Left cardiac atrium (tissue), 4 donors: ENCODE data around the gene PPCS. TPM values are rescaled to one million over a fixed set of nuclear protein-coding genes. Genes with fewer than 3 reads are reported as not detected.
A peak's percentile ranks its signal among the peaks of the same experiment; 100 is the strongest.

Experiments used
- ATAC-seq, 2 donors: fragments of 200-7000 bp; cut with Tn5 transposase; one replicate each; pipeline ENCODE4 v1.9.1; 2020; ENCODE audit warnings: mild to moderate bottlenecking in 2 of 2, moderate library complexity in 2 of 2
- DNase-seq: peaks from one replicate; pipeline ENCODE4 v3.0.0-alpha.2; 2020
- intact Hi-C, 2 donors: fragments of 100-400 bp; cut with DNase I; formaldehyde crosslinking; loops; one replicate each; pipeline versions ENCODE4 v1.14.1 to v1.15.1; 2022 to 2023
- long read RNA-seq: library from polyadenylated mRNA; unstranded; transcript quantifications from one replicate; pipeline ENCODE4 v2.0.0, GENCODE V29; 2021
- total RNA-seq, 2 donors: library from RNA; stranded (reverse); fragmentation: NEBNext Ultra II Directional; extraction: Animal tissue kit (Norgen Biotek cat#: 25700); gene quantifications; one replicate each; pipeline ENCODE4 v1.2.1, GENCODE V29; 2021
- donor health status: DM: no; HTN: yes; CAD: no.
- donor health status: DM: no; HTN: yes; CAD: no; lungs with severe emphysema.
- donor health status: DM: yes; HTN: yes; CAD: no.
- donor health status: Dilated cardiomyopathy.

PPCS gene
- total RNA-seq = 10 to 100 TPM; 33.5 to 36.8 TPM
- long read RNA-seq, transcript PPCS-203 (3 exons, 1,431 nt) = major isoform, 34 of 43 reads
- long read RNA-seq, partial matches to known transcripts = 0 of 43 reads
- long read RNA-seq, other reads (novel, unspliced or antisense) = 4 of 43 reads

GRCh38 chr1:42456010-42456753, at the start of gene PPCS, which contains the start of gene ZMYND12:
PPCS (plus strand) TSS chr1:42456543; CDS start chr1:42456566, 23 bp downstream.
ZMYND12 (minus strand) TSS chr1:42456022; CDS start chr1:42455997, 25 bp downstream.
- intact Hi-C loops = loop anchor here in 1 of 2 donors (10.0 kb wide), 1 partner anchor 121 kb away; the partner anchor contains the start of gene FOXJ3
- ATAC-seq (peak; percentile 95 to 98), DNase-seq (peak; percentile 90)

GRCh38 chr1:42414551-42415496, 41.5 kb upstream of the PPCS start:
- intact Hi-C loops = no loop called here
- no peak for ATAC-seq
- no peak for DNase-seq

- ATAC-seq = no peak
- intact Hi-C loops = no loop called here
- no peak for DNase-seq
Observed at GRCh38 chr1:42417166-42417565, 39.2 kb upstream of the PPCS start.

- no peak for DNase-seq
- intact Hi-C loops = no loop called here
- no peak for ATAC-seq
Observed at GRCh38 chr1:42418516-42418915, 37.8 kb upstream of the PPCS start.

GRCh38 chr1:42419126-42419821, 37.1 kb upstream of the PPCS start:
- intact Hi-C loops = no loop called here
- ATAC-seq = peak; percentile 75 to 83
- DNase-seq = peak; percentile 73

- no peak for DNase-seq
- no peak for ATAC-seq
- intact Hi-C loops = no loop called here
Observed at GRCh38 chr1:42420121-42420520, 36.2 kb upstream of the PPCS start.

GRCh38 chr1:42420911-42421585, 35.3 kb upstream of the PPCS start:
- ATAC-seq (peak; percentile 64 to 70), DNase-seq (peak; percentile 65)
- intact Hi-C loops = no loop called here

GRCh38 chr1:42422737-42423136, 33.6 kb upstream of the PPCS start:
- ATAC-seq (no peak), DNase-seq (no peak)
- intact Hi-C loops = no loop called here

- ATAC-seq (no peak), DNase-seq (no peak)
- intact Hi-C loops = no loop called here
Observed at GRCh38 chr1:42423681-42424080, 32.7 kb upstream of the PPCS start.

- intact Hi-C loops = no loop called here
- no peak for ATAC-seq
- no peak for DNase-seq
Observed at GRCh38 chr1:42424201-42424600, 32.1 kb upstream of the PPCS start.

GRCh38 chr1:42427240-42427639, 29.1 kb upstream of the PPCS start:
- no peak for DNase-seq
- no peak for ATAC-seq
- intact Hi-C loops = no loop called here

GRCh38 chr1:42429603-42430002, 26.7 kb upstream of the PPCS start:
- DNase-seq = no peak
- ATAC-seq = no peak
- intact Hi-C loops = no loop called here

GRCh38 chr1:42430286-42431135, 25.8 kb upstream of the PPCS start:
- intact Hi-C loops = no loop called here
- ATAC-seq = no peak

GRCh38 chr1:42431514-42431913, 24.8 kb upstream of the PPCS start:
- intact Hi-C loops = no loop called here

More at GRCh38 chr1:42430286-42431135, 25.8 kb upstream of the PPCS start:
- no peak for DNase-seq

GRCh38 chr1:42432714-42433113, 23.6 kb upstream of the PPCS start:
- DNase-seq (no peak), ATAC-seq (no peak)
- intact Hi-C loops = no loop called here

More at GRCh38 chr1:42431514-42431913, 24.8 kb upstream of the PPCS start:
- no peak for ATAC-seq
- no peak for DNase-seq

GRCh38 chr1:42433369-42433768, 23.0 kb upstream of the PPCS start:
- no peak for ATAC-seq
- DNase-seq = no peak
- intact Hi-C loops = no loop called here

- intact Hi-C loops = no loop called here
- DNase-seq (no peak), ATAC-seq (no peak)
Observed at GRCh38 chr1:42434340-42434739, 22.0 kb upstream of the PPCS start.

GRCh38 chr1:42439940-42440339, 16.4 kb upstream of the PPCS start:
- DNase-seq (no peak), ATAC-seq (no peak)
- intact Hi-C loops = no loop called here
